PFSK-1 (cell line): ENCODE data around the gene SIRT7.

Experiments used
- POLR2AphosphoS5 ChIP-seq: IDR thresholded peaks from 2 replicates; pipeline ENCODE4 v1.6.1; 2012; ENCODE audit warnings: low read depth, mild to moderate bottlenecking, control low read depth, low read length, moderate library complexity
- TAF1 ChIP-seq: IDR thresholded peaks from 2 replicates; pipeline ENCODE4 v1.6.1; 2012; ENCODE audit warnings: low read length, control low read depth, borderline replicate concordance; ENCODE audit not compliant: insufficient read depth

- TF ChIP-seq POLR2AphosphoS5 (no peak), TAF1 (no peak)
Measured at GRCh38 chr17:81935709-81936084, 17.7 kb upstream of the SIRT7 start.
